ENCODE results near the gene PRR5. TPM values are rescaled to one million over a fixed set of nuclear protein-coding genes. Genes with fewer than 3 reads are reported as not detected.

PRR5 gene
- total and polyA plus RNA-seq, 2 donors (not counting 1 experiment from before 2014, with no cell fraction given) = 18.4 to 36.1 TPM

- WGBS (ENCODE audit: insufficient coverage) = 70% methylated on average over 6 of the region's 14 CpGs
- ATAC-seq (ENCODE audit: low read depth) = no peak
Observed at GRCh38 chr22:44661659-44662569, 40.1 kb upstream of the PRR5 start.

More at GRCh38 chr22:44661659-44662569, 40.1 kb upstream of the PRR5 start:
- Mint-ChIP-seq H3K27me3 (peaks cover 3% of the 10 kb centered on the region), H3K9me3 (ENCODE audit: insufficient read depth) (no peaks in the 10 kb centered on the region), H3K4me1 (peaks cover 22% of the 10 kb centered on the region), H3K27ac (no peak overlapping the region), H3K4me3 (no peak overlapping the region)
- peaks cover 17 to 23% of the 10 kb centered on the region in 2 donors for H3K4me1 ChIP-seq (ENCODE audit: control insufficient read depth in 2 of 2, insufficient read depth in 2 of 2, low read length in 2 of 2)
- no peak overlapping the region for H3K27ac ChIP-seq (ENCODE audit: low read length in 2 of 2)
- H3K4me2 ChIP-seq (replicated peaks; ENCODE audit: low read depth, low read length, poor library complexity, severe bottlenecking) = no peak overlapping the region
- H3K27me3 ChIP-seq (replicated peaks in 1 of 4; ENCODE audit: control extremely low read depth in 1 of 4, control insufficient read depth in 3 of 4, insufficient read depth in 4 of 4, low read length in 3 of 4) = peaks cover 0 to 3% (median 0%) of the 10 kb centered on the region in 4 experiments
- no peak overlapping the region for H2AFZ ChIP-seq (ENCODE audit: insufficient read depth, low read depth, low read length, poor library complexity, severe bottlenecking)
- peaks cover 0 to 9% (median 0%) of the 10 kb centered on the region in 3 donors for H3K9me3 ChIP-seq (ENCODE audit: control extremely low read depth in 1 of 3, control insufficient read depth in 2 of 3, insufficient read depth in 1 of 3, low read length in 2 of 3)
- no peak overlapping the region for H3K9ac ChIP-seq (ENCODE audit: low read length)
- no peaks in the 10 kb centered on the region for H3K79me2 ChIP-seq (ENCODE audit: control insufficient read depth, insufficient read depth, low read length)
- H4K20me1 ChIP-seq (ENCODE audit: control insufficient read depth, insufficient read depth, low read length, poor library complexity, severe bottlenecking) = no peaks in the 10 kb centered on the region
- DNase-seq = no peak
- no peak overlapping the region for H3K4me3 ChIP-seq (ENCODE audit: control extremely low read depth in 1 of 5, extremely low read depth in 1 of 5, insufficient read depth in 1 of 5, low read depth in 2 of 5, low read length in 4 of 5)
- no peaks in the 10 kb centered on the region for H3K36me3 ChIP-seq (replicated peaks in 1 of 2; ENCODE audit: control extremely low read depth in 1 of 2, control insufficient read depth in 1 of 2, extremely low read depth in 1 of 2, insufficient read depth in 2 of 2, low read length in 1 of 2)
- ChIA-PET CTCF (interaction anchor here (1.6 kb wide), 1 partner anchor 22 kb away, joined by 3 read pairs; no protein-coding TSS in a partner anchor), POLR2A (no interaction called here)
- intact Hi-C loops (cut with micrococcal nuclease) = no loop called here
- TF ChIP-seq, protein P1, sequence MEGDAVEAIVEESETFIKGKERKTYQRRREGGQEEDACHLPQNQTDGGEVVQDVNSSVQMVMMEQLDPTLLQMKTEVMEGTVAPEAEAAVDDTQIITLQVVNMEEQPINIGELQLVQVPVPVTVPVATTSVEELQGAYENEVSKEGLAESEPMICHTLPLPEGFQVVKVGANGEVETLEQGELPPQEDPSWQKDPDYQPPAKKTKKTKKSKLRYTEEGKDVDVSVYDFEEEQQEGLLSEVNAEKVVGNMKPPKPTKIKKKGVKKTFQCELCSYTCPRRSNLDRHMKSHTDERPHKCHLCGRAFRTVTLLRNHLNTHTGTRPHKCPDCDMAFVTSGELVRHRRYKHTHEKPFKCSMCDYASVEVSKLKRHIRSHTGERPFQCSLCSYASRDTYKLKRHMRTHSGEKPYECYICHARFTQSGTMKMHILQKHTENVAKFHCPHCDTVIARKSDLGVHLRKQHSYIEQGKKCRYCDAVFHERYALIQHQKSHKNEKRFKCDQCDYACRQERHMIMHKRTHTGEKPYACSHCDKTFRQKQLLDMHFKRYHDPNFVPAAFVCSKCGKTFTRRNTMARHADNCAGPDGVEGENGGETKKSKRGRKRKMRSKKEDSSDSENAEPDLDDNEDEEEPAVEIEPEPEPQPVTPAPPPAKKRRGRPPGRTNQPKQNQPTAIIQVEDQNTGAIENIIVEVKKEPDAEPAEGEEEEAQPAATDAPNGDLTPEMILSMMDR (IDR thresholded peaks at IDR 0.05) = no peak
- no peak for TF ChIP-seq EZH2 (IDR thresholded peaks at IDR 0.05; ENCODE audit: borderline replicate concordance, insufficient read depth, low read depth, low read length, poor library complexity, severe bottlenecking)

Measured in B cell (primary cell).